ENCODE measurements around the gene JMJD4.

JMJD4 gene

GRCh38 chr1:227740401-227740960 lies 5.4 kb upstream of the JMJD4 start:
- Histone ChIP-seq H3K27me3 (ENCODE audit: insufficient read depth, low read depth, severe bottlenecking) (no peaks in the 10 kb centered on the region), H3K4me3 (ENCODE audit: low read depth, low read length) (no peak overlapping the region), H3K27ac (no peak overlapping the region), H3K36me3 (no peaks in the 10 kb centered on the region), H3K9me3 (ENCODE audit: severe bottlenecking) (no peaks in the 10 kb centered on the region)
- no peak for DNase-seq
- TF ChIP-seq CTCF (IDR thresholded peaks at IDR 0.05; ENCODE audit: low read depth, low read length): no peak

DNA sequence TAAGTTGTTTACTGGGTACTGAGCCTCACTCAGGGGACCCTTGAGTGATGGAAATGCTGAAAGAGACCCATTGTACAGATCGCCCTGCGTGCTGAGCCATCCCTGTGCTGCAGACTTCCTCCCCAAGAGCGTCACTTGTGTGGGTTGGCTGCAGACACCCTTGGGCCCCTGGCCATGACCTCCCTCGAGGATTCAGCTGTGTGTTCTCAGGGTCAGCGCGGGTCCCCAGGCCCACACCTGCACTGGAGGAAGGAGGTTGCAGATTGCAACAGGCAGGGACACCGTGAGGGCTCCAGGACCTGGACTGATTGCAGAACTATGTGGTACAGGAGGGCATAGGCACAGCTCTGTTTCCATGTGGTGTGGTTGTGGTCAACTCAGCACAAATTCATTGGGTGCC lies 4.5 kb upstream of the JMJD4 start:
- TF ChIP-seq CTCF (IDR thresholded peaks at IDR 0.05; ENCODE audit: low read depth, low read length): no peak

GRCh38 chr1:227738820-227739219 lies 3.7 kb upstream of the JMJD4 start:
- H3K9me3 ChIP-seq (ENCODE audit: severe bottlenecking): no peaks in the 10 kb centered on the region
- TF ChIP-seq CTCF (IDR thresholded peaks at IDR 0.05; ENCODE audit: low read depth, low read length): no peak
- H3K27me3 ChIP-seq (ENCODE audit: insufficient read depth, low read depth, severe bottlenecking): no peaks in the 10 kb centered on the region
- no peak overlapping the region for H3K27ac ChIP-seq
- no peaks in the 10 kb centered on the region for H3K36me3 ChIP-seq
- DNase-seq: no peak
- H3K4me3 ChIP-seq (ENCODE audit: low read depth, low read length): no peak overlapping the region

More for the DNA sequence above, 4.5 kb upstream of the JMJD4 start:
- Histone ChIP-seq H3K9me3 (ENCODE audit: severe bottlenecking) (no peaks in the 10 kb centered on the region), H3K27me3 (ENCODE audit: insufficient read depth, low read depth, severe bottlenecking) (no peaks in the 10 kb centered on the region), H3K27ac (no peak overlapping the region), H3K36me3 (no peaks in the 10 kb centered on the region), H3K4me3 (ENCODE audit: low read depth, low read length) (no peak overlapping the region)
- DNase-seq: no peak

- no peaks in the 10 kb centered on the region for H3K27me3 ChIP-seq (ENCODE audit: insufficient read depth, low read depth, severe bottlenecking)
- H3K9me3 ChIP-seq (ENCODE audit: severe bottlenecking): no peaks in the 10 kb centered on the region
- no peak for TF ChIP-seq CTCF (IDR thresholded peaks at IDR 0.05; ENCODE audit: low read depth, low read length)
- H3K36me3 ChIP-seq: no peaks in the 10 kb centered on the region
- H3K4me3 ChIP-seq (ENCODE audit: low read depth, low read length): no peak overlapping the region
- DNase-seq: no peak
- no peak overlapping the region for H3K27ac ChIP-seq
Measured at GRCh38 chr1:227736814-227737432, 1.8 kb upstream of the JMJD4 start.

DNA sequence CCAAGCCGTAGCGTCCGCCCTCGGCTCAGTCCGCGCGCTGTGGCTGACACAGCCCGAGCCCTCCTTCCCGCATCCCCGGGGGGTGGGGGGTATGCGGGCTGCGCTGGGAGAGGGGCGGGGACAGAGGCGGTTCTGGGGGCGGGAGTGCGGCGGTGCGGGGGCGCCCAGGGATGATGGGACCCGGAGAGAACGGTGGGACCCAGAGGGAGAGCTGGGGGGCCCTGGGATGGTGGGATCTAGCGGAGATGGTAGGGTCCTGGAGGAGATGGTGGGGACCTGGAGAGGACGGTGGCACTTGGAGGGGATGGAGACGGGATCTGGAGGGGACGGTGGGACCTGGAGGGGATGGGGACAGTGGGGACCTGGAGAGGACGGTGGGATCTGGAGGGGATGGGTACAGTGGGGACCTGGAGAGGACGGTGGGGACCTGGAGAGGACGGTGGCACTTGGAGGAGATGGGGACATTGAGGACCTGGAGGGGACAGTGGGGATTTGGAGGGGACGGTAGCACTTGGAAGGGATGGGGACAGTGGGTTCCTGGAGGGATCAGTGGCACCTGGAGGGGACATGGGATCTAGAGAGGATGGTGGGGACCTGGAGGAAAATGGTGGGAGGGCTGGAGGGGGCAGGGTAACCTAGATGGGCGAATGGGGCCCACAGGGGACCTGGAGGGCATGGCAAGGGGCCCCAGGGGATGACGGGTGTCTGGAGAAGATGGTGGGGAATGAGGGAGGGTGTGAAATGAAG lies 610 bp upstream of the JMJD4 start:
- Histone ChIP-seq H3K27me3 (ENCODE audit: insufficient read depth, low read depth, severe bottlenecking) (no peaks in the 10 kb centered on the region), H3K9me3 (ENCODE audit: severe bottlenecking) (no peaks in the 10 kb centered on the region), H3K27ac (peak overlapping the region; percentile 73), H3K36me3 (no peaks in the 10 kb centered on the region), H3K4me3 (ENCODE audit: low read depth, low read length) (peak overlapping the region; percentile 56)
- no peak for DNase-seq
- no peak for TF ChIP-seq CTCF (IDR thresholded peaks at IDR 0.05; ENCODE audit: low read depth, low read length)

Measured in WERI-Rb-1 (cell line).